Heart left ventricle (tissue), 13 donors: ENCODE data around the gene STON1.

Source experiments
- POLR2A ChIP-seq, 2 donors: fragments of 450-650 bp; IDR thresholded peaks; one replicate each; pipeline ENCODE4 v1.6.1; 2017; ENCODE audit warnings: antibody characterized with exemption in 2 of 2, mild to moderate bottlenecking in 2 of 2, moderate library complexity in 2 of 2
- TF ChIP-seq, protein P1 (sequence below), 12 donors: fragments of 200-600 bp; sonication (generic) in 4 of 12; IDR thresholded peaks; one replicate each; pipeline versions ENCODE4 v1.5.0 to v1.8.0; 2018 to 2022; ENCODE audit warnings: antibody characterized with exemption in 12 of 12, mild to moderate bottlenecking in 5 of 12
- donor health status: ischemic (EF 13 %, LVEDD 7.1; RV severe dilation, severe dysfunction).
- donor health status: DM: no; HTN: yes; CAD: no.
- donor health status: DM: no; HTN: no; CAD: no.
- donor health status: ischemic (EF 25% LVEDD 6.9; RV normal size, moderate dysfunction).
- donor health status: ischemic (EF 25% LVEDD 5.7; RV mildly dilated, moderate dysfunction).
- donor health status: ischemic (EF 35%, LVEDD 5.7; RV mildly dilated, moderate dysfunction).
- donor health status: nonischemic (EF 11% LVEDD 7.7; RV severe dilation, severe dysfunction).
- donor health status: DM: yes; HTN: yes; CAD: no.
- donor health status: PGD.
- donor health status: ischemic (EF 29% LVEDD 5.4; RV normal size, mild dysfunction).
- donor health status: nonischemic (EF 23%, LVEDD 6.1; RV moderate dilation, normal function).

DNA sequence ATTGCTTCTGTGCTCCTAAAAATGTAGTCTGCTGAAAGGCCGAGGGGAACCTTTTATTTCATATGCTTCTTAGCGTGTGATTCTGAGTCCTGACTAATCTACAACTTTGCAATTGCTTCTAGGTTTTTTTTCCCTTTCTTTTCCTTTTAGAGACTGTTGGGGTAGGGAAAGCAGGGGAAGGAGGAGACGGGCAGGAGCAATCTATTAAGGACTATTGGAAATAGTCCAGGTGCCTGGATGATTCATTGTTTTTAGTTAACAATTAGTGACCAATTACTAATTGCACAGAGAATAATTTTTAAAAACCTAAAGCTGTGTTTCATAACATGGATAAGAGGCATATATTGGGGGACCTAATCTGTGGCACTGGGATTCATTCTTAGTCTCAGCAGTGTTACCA lies 49.4 kb upstream of the STON1 start:
- TF ChIP-seq, protein P1, sequence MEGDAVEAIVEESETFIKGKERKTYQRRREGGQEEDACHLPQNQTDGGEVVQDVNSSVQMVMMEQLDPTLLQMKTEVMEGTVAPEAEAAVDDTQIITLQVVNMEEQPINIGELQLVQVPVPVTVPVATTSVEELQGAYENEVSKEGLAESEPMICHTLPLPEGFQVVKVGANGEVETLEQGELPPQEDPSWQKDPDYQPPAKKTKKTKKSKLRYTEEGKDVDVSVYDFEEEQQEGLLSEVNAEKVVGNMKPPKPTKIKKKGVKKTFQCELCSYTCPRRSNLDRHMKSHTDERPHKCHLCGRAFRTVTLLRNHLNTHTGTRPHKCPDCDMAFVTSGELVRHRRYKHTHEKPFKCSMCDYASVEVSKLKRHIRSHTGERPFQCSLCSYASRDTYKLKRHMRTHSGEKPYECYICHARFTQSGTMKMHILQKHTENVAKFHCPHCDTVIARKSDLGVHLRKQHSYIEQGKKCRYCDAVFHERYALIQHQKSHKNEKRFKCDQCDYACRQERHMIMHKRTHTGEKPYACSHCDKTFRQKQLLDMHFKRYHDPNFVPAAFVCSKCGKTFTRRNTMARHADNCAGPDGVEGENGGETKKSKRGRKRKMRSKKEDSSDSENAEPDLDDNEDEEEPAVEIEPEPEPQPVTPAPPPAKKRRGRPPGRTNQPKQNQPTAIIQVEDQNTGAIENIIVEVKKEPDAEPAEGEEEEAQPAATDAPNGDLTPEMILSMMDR (IDR thresholded peaks at IDR 0.05): no peak
- TF ChIP-seq POLR2A (IDR thresholded peaks at IDR 0.05): no peak
